Endothelial cell of umbilical vein (primary cell): ENCODE results near the gene DYNLL2. TPM values are rescaled to one million over a fixed set of nuclear protein-coding genes. Genes with fewer than 3 reads are reported as not detected.

ENCODE experiments used
- BruUV-seq: library from RNA; stranded (reverse); fragments of 400-500 nt; replicated peaks from 2 replicates; lab custom pipeline; 2021; lab: Mats Ljungman, UMichigan
- CTCF ChIA-PET: fragments of 300-600, 350-600 bp; sonication (Branson Sonifier 250); formaldehyde crosslinking; loops from one replicate; lab custom pipeline; 2021; ENCODE audit warnings: antibody characterized with exemption, inconsistent platforms; lab: Charles Lee
- POLR2A ChIA-PET: fragments of 300-600, 350-600 bp; sonication (Branson Sonifier 250); formaldehyde crosslinking; loops from one replicate; lab custom pipeline; 2021; ENCODE audit warnings: antibody characterized with exemption, inconsistent platforms; lab: Charles Lee
- DNase-seq: peaks from one replicate; pipeline ENCODE4 v3.0.0-alpha.2; 2011; ENCODE audit warnings: low read depth, low spot score
- FAIRE-seq: peaks from 2 replicates; lab custom pipeline; 2011; peaks lifted over from hg19 to GRCh38; lab: Jason Lieb, UNC
- H2AFZ ChIP-seq: 2 replicates; pipeline ENCODE4 v1.6.0; 2012; ENCODE audit warnings: low read depth, low read length, control low read depth, inconsistent platforms
- H3K27ac ChIP-seq: 2 replicates; pipeline ENCODE4 v1.5.1; 2011; ENCODE audit warnings: low read depth, mild to moderate bottlenecking, control low read depth, low read length, moderate library complexity; ENCODE audit not compliant: insufficient read depth
- H3K27me3 ChIP-seq, 2 experiments: 2 replicates each; pipeline versions ENCODE4 v1.6.0 to v1.6.1; 2011; ENCODE audit warnings: low read length in 2 of 2, mixed read lengths in 1 of 2; ENCODE audit not compliant: control insufficient read depth in 2 of 2, insufficient read depth in 2 of 2
- H3K36me3 ChIP-seq, 2 experiments: 2 replicates in 1 of 2; 3 replicates in 1 of 2; pipeline ENCODE4 v1.5.1; 2011; ENCODE audit warnings: low read length in 2 of 2, mild to moderate bottlenecking in 1 of 2, moderate library complexity in 1 of 2; ENCODE audit not compliant: control insufficient read depth in 2 of 2, insufficient read depth in 2 of 2; ENCODE audit errors: extremely low read depth in 1 of 2
- H3K4me1 ChIP-seq: 3 replicates; pipeline ENCODE4 v1.5.1; 2011; ENCODE audit warnings: mild to moderate bottlenecking, low read length; ENCODE audit not compliant: control insufficient read depth, insufficient read depth; ENCODE audit errors: extremely low read depth
- H3K4me2 ChIP-seq: 2 replicates; pipeline ENCODE4 v1.6.1; 2011; ENCODE audit warnings: low read length, control low read depth, mixed read lengths; ENCODE audit not compliant: insufficient read depth
- H3K4me3 ChIP-seq, 3 experiments: fragments of 200-600 bp in 1 of 3; sonication (generic), shearing (Covaris generic) in 1 of 3; replicated peaks in 1 of 3; 2 replicates each; pipeline ENCODE4 v1.5.1; 2011 to 2016; ENCODE audit warnings: control low read depth in 3 of 3, low read length in 3 of 3, mild to moderate bottlenecking in 2 of 3, inconsistent platforms in 1 of 3, low read depth in 1 of 3, moderate library complexity in 1 of 3; ENCODE audit not compliant: insufficient read depth in 1 of 3
- H3K79me2 ChIP-seq: 2 replicates; pipeline ENCODE4 v1.6.0; 2012; ENCODE audit warnings: low read length, inconsistent platforms; ENCODE audit not compliant: control insufficient read depth, insufficient read depth
- H3K9ac ChIP-seq: replicated peaks from 2 replicates; pipeline ENCODE3; 2011; ENCODE audit warnings: low read length, control low read depth; ENCODE audit not compliant: insufficient read depth; ENCODE audit errors: extremely low read depth
- H3K9me1 ChIP-seq: replicated peaks from 3 replicates; pipeline ENCODE4 v1.6.0; 2011; ENCODE audit warnings: mild to moderate bottlenecking, low read length; ENCODE audit not compliant: control insufficient read depth, insufficient read depth; ENCODE audit errors: extremely low read depth
- H3K9me3 ChIP-seq: replicated peaks from 2 replicates; pipeline ENCODE4 v1.5.1; 2012; ENCODE audit warnings: low read length, inconsistent platforms; ENCODE audit not compliant: control insufficient read depth, insufficient read depth
- H4K20me1 ChIP-seq: replicated peaks from 2 replicates; pipeline ENCODE3; 2011; ENCODE audit warnings: mild to moderate bottlenecking, low read length; ENCODE audit not compliant: control insufficient read depth, insufficient read depth; ENCODE audit errors: extremely low read depth
- EZH2 ChIP-seq: IDR thresholded peaks from 2 replicates; pipeline ENCODE4 v1.6.1; 2012; ENCODE audit warnings: borderline replicate concordance, low read depth, mild to moderate bottlenecking, moderate library complexity, low read length, inconsistent platforms; ENCODE audit not compliant: severe bottlenecking
- FOS ChIP-seq: IDR thresholded peaks from 2 replicates; pipeline ENCODE4 v1.6.1; 2011; ENCODE audit warnings: mild to moderate bottlenecking, low read length, moderate library complexity, borderline replicate concordance; ENCODE audit not compliant: insufficient read depth
- GATA2 ChIP-seq: IDR thresholded peaks from 2 replicates; pipeline ENCODE4 v1.7.0; 2011; ENCODE audit warnings: low read depth, mild to moderate bottlenecking, moderate library complexity, mixed read lengths, low read length; ENCODE audit not compliant: insufficient read length, insufficient read depth
- JUN ChIP-seq: IDR thresholded peaks from 2 replicates; pipeline ENCODE4 v1.6.1; 2011; ENCODE audit warnings: borderline replicate concordance, low read depth; ENCODE audit not compliant: insufficient read length, insufficient read depth
- MAX ChIP-seq: IDR thresholded peaks from 2 replicates; pipeline ENCODE4 v1.6.1; 2011; ENCODE audit not compliant: insufficient read depth, insufficient read length
- MYC ChIP-seq: IDR thresholded peaks from one replicate; pipeline ENCODE4 v1.6.1; 2011; ENCODE audit warnings: mild to moderate bottlenecking, low read depth, low read length
- POLR2A ChIP-seq: IDR thresholded peaks from 2 replicates; pipeline ENCODE4 v1.6.1; 2012; ENCODE audit warnings: low read depth, mild to moderate bottlenecking, control low read depth, low read length
- POLR2AphosphoS5 ChIP-seq: IDR thresholded peaks from 2 replicates; pipeline ENCODE4 v1.6.1; 2012; ENCODE audit warnings: low read depth, mild to moderate bottlenecking, control low read depth, low read length, moderate library complexity; ENCODE audit not compliant: insufficient read depth
- dilution Hi-C: fragments of 300-500 bp; cut with MboI; formaldehyde crosslinking; loops from one replicate; pipeline ENCODE4 v1.15.0; 2019; ENCODE audit warnings: low sequenced_read_pairs; ENCODE audit not compliant: extremely low pct_ligation_motif_present
- intact Hi-C: fragments of 100-400 bp; cut with micrococcal nuclease; formaldehyde crosslinking; loops from one replicate; pipeline ENCODE4 v1.10.0; 2022
- polyA plus RNA-seq, 4 experiments: library from polyadenylated mRNA; depleted of rRNA in 3 of 4; stranded (reverse) in 3 of 4; unstranded in 1 of 4; fragments of >200 nt; gene quantifications; 2 replicates each; pipeline versions ENCODE4 v1.2.1 to v1.2.3, GENCODE V29; 2011 to 2012; ENCODE audit warnings: missing spikeins in 1 of 4
- total RNA-seq: library from RNA; stranded (reverse); gene quantifications from 2 replicates; pipeline ENCODE4 v1.2.3, GENCODE V29; 2021
- TF ChIP-seq, protein P1 (sequence below), 2 donors: IDR thresholded peaks; 1 replicate in 1 of 2; 2 replicates in 1 of 2; pipeline ENCODE4 v1.5.1; 2011; ENCODE audit warnings: low read length in 2 of 2, mild to moderate bottlenecking in 2 of 2, moderate library complexity in 2 of 2, control low read depth in 1 of 2, inconsistent platforms in 1 of 2, low read depth in 1 of 2; ENCODE audit not compliant: insufficient read depth in 1 of 2; ENCODE audit errors: extremely low read depth in 1 of 2

Gene DYNLL2
- total and polyA plus RNA-seq, 2 donors (not counting 3 experiments of a cell fraction or from before 2014, with no cell fraction given): 7.4 to 19.0 TPM

- DNase-seq (no peak), FAIRE-seq (no peak)
- Histone ChIP-seq H2AFZ (no peak overlapping the region), H3K79me2 (peaks cover 48% of the 10 kb centered on the region), H3K4me2 (peak overlapping the region; percentile 84), H3K27me3 (no peaks in the 10 kb centered on the region), H3K9me3 (no peaks in the 10 kb centered on the region), H3K4me3 (peak overlapping the region in 1 of 3 experiments; percentile 53), H3K36me3 (peaks cover 0 to 12% of the 10 kb centered on the region in 2 experiments), H3K4me1 (peaks cover 12% of the 10 kb centered on the region), H3K9me1 (no peaks in the 10 kb centered on the region), H3K27ac (no peak overlapping the region), H3K9ac (no peak overlapping the region), H4K20me1 (peaks cover 4% of the 10 kb centered on the region)
- no peak for TF ChIP-seq POLR2A
- no peak for TF ChIP-seq POLR2AphosphoS5
- no peak for TF ChIP-seq EZH2
- no peak for TF ChIP-seq FOS
- no peak for TF ChIP-seq MAX
- TF ChIP-seq GATA2: no peak
- TF ChIP-seq, protein P1, sequence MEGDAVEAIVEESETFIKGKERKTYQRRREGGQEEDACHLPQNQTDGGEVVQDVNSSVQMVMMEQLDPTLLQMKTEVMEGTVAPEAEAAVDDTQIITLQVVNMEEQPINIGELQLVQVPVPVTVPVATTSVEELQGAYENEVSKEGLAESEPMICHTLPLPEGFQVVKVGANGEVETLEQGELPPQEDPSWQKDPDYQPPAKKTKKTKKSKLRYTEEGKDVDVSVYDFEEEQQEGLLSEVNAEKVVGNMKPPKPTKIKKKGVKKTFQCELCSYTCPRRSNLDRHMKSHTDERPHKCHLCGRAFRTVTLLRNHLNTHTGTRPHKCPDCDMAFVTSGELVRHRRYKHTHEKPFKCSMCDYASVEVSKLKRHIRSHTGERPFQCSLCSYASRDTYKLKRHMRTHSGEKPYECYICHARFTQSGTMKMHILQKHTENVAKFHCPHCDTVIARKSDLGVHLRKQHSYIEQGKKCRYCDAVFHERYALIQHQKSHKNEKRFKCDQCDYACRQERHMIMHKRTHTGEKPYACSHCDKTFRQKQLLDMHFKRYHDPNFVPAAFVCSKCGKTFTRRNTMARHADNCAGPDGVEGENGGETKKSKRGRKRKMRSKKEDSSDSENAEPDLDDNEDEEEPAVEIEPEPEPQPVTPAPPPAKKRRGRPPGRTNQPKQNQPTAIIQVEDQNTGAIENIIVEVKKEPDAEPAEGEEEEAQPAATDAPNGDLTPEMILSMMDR (IDR thresholded peaks at IDR 0.05; ENCODE audit: extremely low read depth in 1 of 2, insufficient read depth in 1 of 2, low read depth in 1 of 2, low read length in 2 of 2): no peak
- no peak for TF ChIP-seq MYC
- no peak for TF ChIP-seq JUN
- intact Hi-C loops: loop anchor here (2.0 kb wide), 3 partner anchors 28 to 1000 kb away; partner anchors contain the start of genes AKAP1 and MKS1
- POLR2A ChIA-PET: interaction anchor here (2.5 kb wide), 1 partner anchor 78 kb away, joined by 19 read pairs; the partner anchor contains the start of gene SRSF1
- dilution Hi-C loops: no loop called here
- CTCF ChIA-PET: no interaction called here
- TSS peak; percentile 25 for BruUV-seq
These were observed 2.0 kb downstream of the DYNLL2 start for GRCh38 chr17:58085039-58085715.
